GM19324 (cell line): ENCODE data around the gene UPP1.
"Not testable (repeated sequence)": the region's sequence is repeated elsewhere in the genome, so short reads cannot be mapped to it uniquely, and the experiment has no call there.

Experiments
- ATAC-seq: cut with Tn5 transposase; IDR thresholded peaks from one replicate; pipeline ENCODE4 v1.9.1; 2021; ENCODE audit warnings: mild to moderate bottlenecking, moderate library complexity; ENCODE audit not compliant: unreplicated experiment, low FRiP score

UPP1 gene

GRCh38 chr7:48089046-48090003 is at the start of gene UPP1:
UPP1 (plus strand) TSS chr7:48089265; CDS start chr7:48094784, 5,519 bp downstream.
- ATAC-seq: peak; percentile 76

GRCh38 chr7:48040944-48041652 is 48.0 kb upstream of the UPP1 start:
- no peak for ATAC-seq

- ATAC-seq: no peak
These were observed 47.5 kb upstream of the UPP1 start for GRCh38 chr7:48041653-48041970.

GRCh38 chr7:48042216-48042615 is 46.8 kb upstream of the UPP1 start:
- no peak for ATAC-seq

- no peak for ATAC-seq
These were observed 46.4 kb upstream of the UPP1 start for GRCh38 chr7:48042636-48043035.

GRCh38 chr7:48045195-48045765 is 43.8 kb upstream of the UPP1 start:
- no peak for ATAC-seq

GRCh38 chr7:48046458-48046857 is 42.6 kb upstream of the UPP1 start:
- no peak for ATAC-seq

GRCh38 chr7:48048113-48048512 is 41.0 kb upstream of the UPP1 start:
- no peak for ATAC-seq

- no peak for ATAC-seq
These were observed 39.2 kb upstream of the UPP1 start for GRCh38 chr7:48049850-48050249.

GRCh38 chr7:48052748-48053147 is 36.3 kb upstream of the UPP1 start:
- ATAC-seq: no peak

- ATAC-seq: no peak
These were observed 35.3 kb upstream of the UPP1 start for GRCh38 chr7:48053736-48054135.

- ATAC-seq: no peak
These were observed 30.1 kb upstream of the UPP1 start for GRCh38 chr7:48058990-48059389.

- no peak for ATAC-seq
These were observed 29.4 kb upstream of the UPP1 start for GRCh38 chr7:48059706-48060105.

- no peak for ATAC-seq
These were observed 25.1 kb upstream of the UPP1 start for GRCh38 chr7:48063985-48064384.

GRCh38 chr7:48067475-48067874 is 21.6 kb upstream of the UPP1 start:
- no peak for ATAC-seq

GRCh38 chr7:48074204-48074654 is 14.8 kb upstream of the UPP1 start:
- ATAC-seq: no peak

GRCh38 chr7:48077423-48077822 is 11.6 kb upstream of the UPP1 start:
- ATAC-seq: no peak

- no peak for ATAC-seq
These were observed 10.6 kb upstream of the UPP1 start for GRCh38 chr7:48078470-48078869.

- ATAC-seq: not testable (repeated sequence)
These were observed 6.7 kb upstream of the UPP1 start for GRCh38 chr7:48082378-48082777.

GRCh38 chr7:48083114-48083830 is 5.8 kb upstream of the UPP1 start:
- no peak for ATAC-seq
